GM08714 (cell line): ENCODE measurements around the gene KIAA1210.

ENCODE experiments used
- H3K4me3 ChIP-seq: fragments of 200-500 bp; sonication (Bioruptor generic); 2 replicates; pipeline ENCODE4 v1.5.1; 2014; ENCODE audit warnings: mild to moderate bottlenecking, low read length, inconsistent platforms
- ZNF274 ChIP-seq: IDR thresholded peaks from 2 replicates; pipeline ENCODE4 v1.6.1; 2012; ENCODE audit warnings: mild to moderate bottlenecking, low read depth, low read length

The KIAA1210 gene

DNA sequence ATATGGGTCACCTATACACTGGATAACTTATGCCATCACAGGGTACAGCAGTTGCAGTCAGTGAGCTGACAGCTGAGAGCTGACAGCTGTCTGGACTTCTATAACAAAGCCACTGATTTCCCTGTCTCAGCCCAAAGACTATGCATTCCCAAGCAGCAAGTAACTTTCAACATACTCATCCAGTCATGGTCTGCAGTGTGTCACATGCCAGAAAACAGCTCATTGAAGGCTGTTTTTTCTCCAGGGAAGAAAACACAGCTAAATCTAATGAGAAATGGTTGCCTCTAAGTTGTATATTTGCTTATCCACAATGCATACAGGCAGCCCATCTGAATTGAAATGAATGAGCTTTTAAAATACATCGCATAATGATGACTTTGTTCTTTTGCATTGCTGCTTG lies 6.3 kb downstream of the KIAA1210 start:
- no peak for TF ChIP-seq ZNF274
- H3K4me3 ChIP-seq, result no peak overlapping the region

DNA sequence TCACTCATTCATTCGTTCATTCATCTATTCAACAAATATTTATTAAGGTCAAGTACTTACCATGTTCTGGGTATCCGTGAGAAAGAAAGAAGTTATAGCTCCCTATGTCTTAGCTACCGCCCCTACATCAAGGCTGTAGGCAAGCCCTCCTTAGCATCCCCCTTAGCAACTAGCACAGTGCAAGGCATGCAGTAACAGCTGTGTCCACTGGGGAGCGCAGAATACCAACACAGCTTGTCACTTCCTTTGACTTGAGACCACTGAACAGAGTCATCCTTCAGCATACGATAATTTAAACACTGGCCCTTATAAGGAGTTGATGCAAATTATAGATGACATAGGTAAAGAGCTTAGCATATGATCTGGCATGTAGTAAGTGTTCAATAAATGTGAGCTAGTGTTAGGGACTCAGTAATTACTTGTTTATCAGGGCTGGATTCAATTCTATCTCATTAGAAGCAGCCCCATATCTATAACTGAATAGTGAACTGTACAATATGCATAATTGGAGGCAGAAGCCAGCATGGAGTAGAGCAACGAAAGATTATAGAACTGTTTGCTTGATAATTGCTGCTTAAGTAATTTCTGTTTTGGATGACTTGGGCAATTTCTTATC lies 8.7 kb downstream of the KIAA1210 start:
- TF ChIP-seq ZNF274, result no peak
- H3K4me3 ChIP-seq, result no peak overlapping the region

DNA sequence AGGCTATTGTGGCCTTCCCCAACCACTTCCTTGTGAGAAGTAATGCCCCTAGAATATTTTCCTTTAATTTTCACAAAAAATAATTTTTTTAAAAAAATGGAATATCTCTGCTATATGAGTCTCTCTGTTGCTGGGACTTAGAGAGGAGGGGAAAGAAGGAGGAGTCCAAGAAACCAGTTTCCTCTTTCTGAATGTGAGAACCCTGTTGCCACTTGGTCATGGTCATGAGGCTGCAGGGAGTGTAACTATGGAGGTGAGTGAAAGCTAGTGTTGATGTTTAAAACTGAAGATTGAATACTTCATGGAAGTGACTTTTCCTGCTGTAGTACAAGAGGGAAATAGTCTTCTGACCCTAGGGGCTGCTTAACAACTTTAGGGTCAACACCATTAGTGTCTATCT lies 20.4 kb downstream of the KIAA1210 start:
- no peak overlapping the region for H3K4me3 ChIP-seq
- no peak for TF ChIP-seq ZNF274

DNA sequence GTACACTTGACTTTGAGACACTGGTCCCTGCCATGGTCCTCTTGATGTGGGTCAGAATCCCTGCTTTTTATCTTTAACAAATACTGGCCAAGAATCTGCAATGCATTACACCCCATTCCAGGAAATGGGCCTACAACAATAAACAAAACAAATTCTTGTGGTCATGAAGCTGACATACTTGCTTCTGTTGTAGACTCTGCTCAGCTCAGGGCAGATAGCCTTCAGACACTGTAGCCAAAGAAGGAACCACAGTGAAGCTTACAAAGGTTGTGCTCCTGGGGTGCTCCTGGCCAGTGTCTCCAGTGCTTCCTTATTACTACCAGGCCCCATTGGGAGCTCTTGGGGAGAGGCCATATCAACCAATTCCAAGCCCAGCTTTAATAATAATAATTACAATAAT lies 21.8 kb downstream of the KIAA1210 start:
- H3K4me3 ChIP-seq, result no peak overlapping the region
- TF ChIP-seq ZNF274, result no peak

DNA sequence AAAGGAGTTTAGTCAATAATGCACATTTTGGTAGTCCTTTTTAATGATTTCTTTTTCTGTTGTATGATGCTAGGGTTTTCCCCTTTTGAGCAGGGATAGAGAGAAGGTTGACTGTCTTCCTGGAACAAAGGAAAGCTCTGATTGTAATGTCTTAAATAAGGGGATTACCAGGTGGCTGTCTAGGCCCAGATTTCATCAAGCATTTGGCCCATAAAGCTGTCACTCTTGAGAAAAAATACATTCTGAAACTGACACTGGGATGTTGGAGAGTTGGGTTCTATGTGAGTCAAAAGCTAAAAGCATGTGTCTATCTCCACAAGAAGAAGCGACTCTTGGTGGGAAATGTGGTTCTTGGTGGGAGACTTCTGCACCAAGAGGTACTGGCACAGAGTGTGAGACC lies 26.4 kb downstream of the KIAA1210 start:
- no peak for TF ChIP-seq ZNF274

DNA sequence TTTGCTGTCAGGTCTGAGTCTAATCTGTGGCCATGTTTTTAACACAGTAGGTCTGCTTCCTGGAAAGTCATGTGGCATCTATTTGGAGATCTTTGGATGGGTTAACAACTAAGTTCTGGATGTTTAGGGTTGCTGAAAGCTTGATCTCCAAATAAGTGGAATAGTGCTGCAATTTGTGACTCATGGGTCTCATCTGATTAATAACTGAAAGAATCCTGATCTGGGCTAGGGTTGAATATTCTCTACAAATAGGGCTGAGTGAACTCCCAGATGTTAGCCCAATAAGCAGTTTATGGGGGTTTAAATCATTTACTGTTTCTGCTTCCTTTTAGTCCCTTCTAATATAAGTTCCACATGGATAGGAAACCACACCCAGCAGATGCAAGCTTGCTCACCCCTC lies 31.7 kb downstream of the KIAA1210 start:
- H3K4me3 ChIP-seq, result no peak overlapping the region
- no peak for TF ChIP-seq ZNF274

More for the DNA sequence above, 26.4 kb downstream of the KIAA1210 start:
- H3K4me3 ChIP-seq, result no peak overlapping the region

DNA sequence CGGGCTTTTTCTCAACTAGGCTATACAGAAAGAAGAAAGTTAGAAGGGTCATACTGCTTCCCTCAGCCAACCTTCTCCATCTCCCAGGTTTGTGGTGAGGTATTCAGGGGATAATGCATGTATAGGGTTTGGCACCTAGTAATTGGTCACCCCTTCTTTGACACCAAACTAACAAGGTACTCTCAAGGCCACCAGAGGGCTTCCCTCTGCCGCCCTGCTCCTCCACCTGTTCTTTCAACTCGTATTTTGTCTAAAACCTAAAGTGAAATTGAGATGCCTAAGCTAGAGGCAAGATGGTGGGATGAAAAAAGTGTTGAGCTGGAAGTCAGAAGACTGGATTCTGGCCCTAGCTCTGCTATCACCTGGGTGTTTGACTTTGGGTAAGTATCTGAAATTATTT lies 32.8 kb downstream of the KIAA1210 start:
- no peak overlapping the region for H3K4me3 ChIP-seq
- TF ChIP-seq ZNF274, result no peak

DNA sequence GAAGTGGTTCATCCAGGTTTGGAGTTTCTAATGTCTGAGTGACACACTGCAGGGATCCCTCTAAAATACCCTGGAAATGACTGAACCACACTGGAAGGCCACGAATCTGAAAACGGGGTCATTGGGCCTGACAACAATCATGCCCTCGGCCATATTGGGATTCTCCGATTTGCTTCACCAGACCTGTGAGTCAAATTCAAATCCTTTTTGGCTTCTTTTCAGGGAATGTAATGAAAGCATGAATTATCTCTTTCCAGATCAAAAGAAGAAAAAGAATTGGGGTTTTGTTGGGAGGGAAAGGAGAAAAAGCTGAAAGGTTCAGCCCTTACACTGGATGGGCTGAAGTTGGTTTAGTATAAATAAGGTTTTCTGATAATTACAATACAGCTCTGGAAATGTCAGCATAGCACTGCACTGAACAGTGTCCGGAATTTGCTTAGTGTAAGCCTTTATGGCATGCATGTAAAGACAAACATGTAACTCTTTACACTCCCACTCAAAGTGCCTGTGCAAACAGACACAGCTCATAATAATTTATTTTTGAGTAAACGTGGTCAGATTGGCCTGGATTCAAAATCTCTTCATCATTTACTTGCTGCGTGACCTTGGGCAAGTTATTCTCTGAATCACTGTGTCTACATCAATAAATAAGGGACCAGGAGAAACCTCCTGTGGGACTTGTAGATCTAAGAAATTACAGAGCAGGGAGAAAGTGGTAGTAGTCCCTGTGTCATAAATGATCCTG lies 33.4 kb downstream of the KIAA1210 start:
- TF ChIP-seq ZNF274, result no peak
- H3K4me3 ChIP-seq, result no peak overlapping the region

DNA sequence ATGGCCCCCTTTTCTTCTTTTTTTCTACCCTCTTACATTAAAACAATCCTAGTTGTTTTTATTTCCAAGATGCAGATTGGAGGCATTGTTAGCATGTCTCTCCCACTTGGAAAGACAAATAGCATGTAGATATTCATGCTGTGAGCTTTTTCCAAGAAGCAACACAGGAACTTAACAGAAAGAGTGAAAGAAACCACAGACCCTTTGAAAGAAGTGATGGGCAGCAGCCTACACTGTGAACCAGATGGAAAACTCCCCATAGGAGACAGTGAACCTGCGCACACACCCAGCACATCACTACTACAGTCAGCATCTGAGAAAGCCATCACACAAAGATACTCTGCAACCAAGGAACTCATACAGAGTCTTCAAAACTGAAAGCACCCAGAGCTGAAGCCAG lies 37.0 kb downstream of the KIAA1210 start:
- no peak overlapping the region for H3K4me3 ChIP-seq
- TF ChIP-seq ZNF274, result no peak

DNA sequence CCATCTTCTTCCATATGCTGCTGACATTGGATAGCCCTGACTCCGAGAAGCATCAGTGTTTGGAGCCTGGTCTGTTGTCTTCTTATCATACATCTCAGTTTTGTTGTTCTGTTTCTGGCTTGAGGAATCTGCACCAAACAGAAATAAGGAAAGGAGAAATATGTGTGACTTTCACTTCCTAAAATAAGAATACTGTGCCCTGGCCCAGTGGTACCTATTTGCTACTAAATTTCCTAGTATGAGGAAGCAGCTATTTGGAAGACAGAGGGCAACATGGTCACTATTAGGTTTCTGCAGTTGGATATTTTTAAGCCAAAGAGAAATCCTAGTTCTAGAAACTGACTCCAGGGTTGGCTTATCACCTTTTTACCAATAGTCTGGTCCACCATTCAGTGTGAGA lies 38.0 kb downstream of the KIAA1210 start:
- no peak overlapping the region for H3K4me3 ChIP-seq
- TF ChIP-seq ZNF274, result no peak

DNA sequence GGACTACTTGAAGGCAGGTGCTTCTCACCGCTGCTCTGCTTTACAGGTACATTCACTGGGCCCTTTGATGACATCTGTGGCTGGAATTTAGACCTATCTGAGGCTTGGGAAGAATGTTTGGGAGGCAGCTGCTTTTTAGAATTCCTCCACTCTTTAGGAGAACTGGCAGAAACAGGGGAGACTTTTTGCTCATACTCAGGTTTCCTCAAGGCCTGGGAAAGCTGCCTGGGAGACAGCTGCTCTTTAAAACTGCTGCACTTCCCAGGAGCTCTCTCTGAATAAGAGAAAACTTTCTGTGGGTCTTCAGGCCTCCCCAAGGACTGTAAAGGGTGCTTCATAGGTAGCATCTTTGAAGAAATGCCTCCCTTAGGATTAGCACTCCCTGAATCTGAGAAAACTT lies 40.5 kb downstream of the KIAA1210 start:
- no peak for TF ChIP-seq ZNF274
- H3K4me3 ChIP-seq, result no peak overlapping the region

DNA sequence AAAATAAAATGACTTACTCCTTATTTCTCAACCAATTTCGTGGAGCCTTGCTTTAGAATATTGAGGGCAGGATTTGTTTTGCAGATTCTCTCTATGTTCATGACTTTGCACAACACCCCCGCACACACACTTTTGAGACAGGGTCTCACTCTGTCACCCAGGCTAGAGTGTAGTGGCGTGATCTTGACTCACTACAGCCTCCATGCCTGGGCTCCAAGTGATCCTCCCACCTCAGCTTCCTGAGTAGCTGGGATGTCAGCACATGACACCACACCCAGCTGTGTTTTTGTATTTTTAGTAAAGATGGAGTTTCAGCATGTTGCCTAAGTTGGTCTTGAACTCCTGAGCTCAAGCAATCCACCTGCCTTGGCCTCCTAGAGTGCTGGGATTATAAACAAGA lies 42.8 kb downstream of the KIAA1210 start:
- no peak for TF ChIP-seq ZNF274
- H3K4me3 ChIP-seq, result no peak overlapping the region

DNA sequence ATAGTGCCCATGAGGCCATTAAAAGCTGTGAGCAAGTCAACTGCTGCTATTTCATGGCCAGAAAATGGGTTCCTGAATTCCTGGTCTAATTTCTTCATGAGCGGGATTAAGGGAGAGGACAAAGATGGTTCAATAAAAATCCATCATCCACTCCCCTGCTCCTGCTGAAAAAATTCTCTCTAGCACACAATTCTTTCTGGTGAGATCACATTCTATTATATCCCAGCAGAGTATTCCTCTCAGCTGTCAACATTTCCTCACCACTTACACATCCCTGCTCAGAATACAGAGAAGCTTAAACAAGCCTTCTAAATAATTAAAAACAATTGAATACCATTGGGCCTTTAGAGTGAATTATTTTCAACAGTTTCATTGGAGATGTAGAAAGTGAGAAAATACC lies 45.3 kb downstream of the KIAA1210 start:
- no peak overlapping the region for H3K4me3 ChIP-seq
- TF ChIP-seq ZNF274, result no peak

DNA sequence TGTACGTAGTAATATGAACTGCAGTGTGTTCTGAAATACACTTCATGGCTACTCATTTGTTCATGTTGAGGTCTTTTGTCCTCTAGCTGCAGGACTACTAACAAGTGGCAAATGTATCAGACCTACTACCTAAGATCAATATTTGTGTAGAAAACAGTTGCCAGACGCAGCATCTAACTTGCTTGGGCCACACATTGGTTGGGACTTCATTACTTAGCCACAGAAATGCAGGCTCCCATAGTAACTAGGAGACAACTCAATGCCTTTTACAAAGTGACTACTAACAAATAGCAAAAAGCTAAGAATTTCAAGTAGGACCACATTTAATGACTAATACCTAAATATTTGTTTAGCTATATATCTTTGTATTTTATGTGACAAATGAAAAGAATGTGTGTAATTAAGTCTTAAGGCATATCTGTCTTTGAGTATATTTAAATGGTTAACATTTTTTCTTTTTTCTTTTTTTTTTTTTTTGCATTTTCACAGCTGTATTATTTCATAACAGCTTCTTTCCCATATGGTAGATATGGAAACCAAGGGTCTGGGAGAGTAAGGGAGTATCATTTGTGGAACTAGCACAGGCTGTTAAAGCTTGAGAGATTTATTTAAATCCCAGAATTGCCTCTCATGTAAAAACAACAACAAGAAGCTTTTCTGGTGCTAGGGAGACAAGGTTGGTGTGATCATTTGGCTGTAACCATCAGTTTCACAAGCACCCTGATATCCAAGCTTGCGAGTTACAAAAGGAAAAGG lies 52.2 kb downstream of the KIAA1210 start:
- no peak overlapping the region for H3K4me3 ChIP-seq

DNA sequence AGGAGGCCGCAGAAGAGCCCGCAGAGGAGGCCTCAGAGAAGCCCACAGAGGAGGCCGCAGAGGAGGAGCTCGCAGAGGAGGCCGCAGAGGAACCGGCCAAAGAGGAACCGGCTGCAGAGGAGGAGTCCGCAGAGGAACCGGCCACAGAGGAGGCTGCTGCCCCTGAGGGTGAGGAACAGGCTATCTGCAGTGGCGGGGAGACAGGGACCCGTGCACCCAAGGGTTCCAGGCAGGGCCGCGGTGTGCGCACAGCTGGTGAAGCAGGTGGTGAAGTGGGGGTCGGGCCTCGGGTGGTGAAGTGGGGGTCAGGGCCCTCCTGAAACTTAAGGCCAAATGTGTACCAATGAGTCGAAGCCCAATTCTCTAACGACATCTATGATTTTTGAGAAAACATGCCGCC lies 53.7 kb downstream of the KIAA1210 start:
- H3K4me3 ChIP-seq, result no peak overlapping the region
- no peak for TF ChIP-seq ZNF274

More for the DNA sequence above, 52.2 kb downstream of the KIAA1210 start:
- no peak for TF ChIP-seq ZNF274
